Ishikawa (cell line): ENCODE data around the gene PLPPR4.

Experiments used
- CEBPB ChIP-seq: IDR thresholded peaks from 2 replicates; pipeline ENCODE4 v1.6.1; 2012
- CREB1 ChIP-seq: IDR thresholded peaks from 2 replicates; pipeline ENCODE4 v1.6.1; 2012; ENCODE audit warnings: low read depth
- EGR1 ChIP-seq: IDR thresholded peaks from 2 replicates; pipeline ENCODE4 v1.6.1; 2012
- EP300 ChIP-seq: IDR thresholded peaks from 2 replicates; pipeline ENCODE4 v1.6.1; 2012; ENCODE audit warnings: borderline replicate concordance
- FOXM1 ChIP-seq: IDR thresholded peaks from 2 replicates; pipeline ENCODE4 v1.6.1; 2012; ENCODE audit warnings: low read depth, borderline replicate concordance
- NFIC ChIP-seq: IDR thresholded peaks from 2 replicates; pipeline ENCODE4 v1.6.1; 2012
- RAD21 ChIP-seq: IDR thresholded peaks from 2 replicates; pipeline ENCODE4 v1.6.1; 2012; ENCODE audit warnings: low read depth
- TAF1 ChIP-seq: IDR thresholded peaks from 2 replicates; pipeline ENCODE4 v1.6.1; 2012; ENCODE audit warnings: low read depth, mild to moderate bottlenecking
- TCF12 ChIP-seq: IDR thresholded peaks from 2 replicates; pipeline ENCODE4 v1.6.1; 2012; ENCODE audit warnings: low read depth
- TEAD4 ChIP-seq: IDR thresholded peaks from 2 replicates; pipeline ENCODE4 v1.6.1; 2012
- YY1 ChIP-seq: IDR thresholded peaks from 2 replicates; pipeline ENCODE4 v1.6.1; 2012; ENCODE audit warnings: low read depth
- ZBTB7A ChIP-seq: IDR thresholded peaks from 2 replicates; pipeline ENCODE4 v1.6.1; 2012; ENCODE audit warnings: low read depth
- TF ChIP-seq, protein P1 (sequence below): IDR thresholded peaks from 2 replicates; pipeline ENCODE4 v1.6.1; 2012
- TF ChIP-seq, protein P2 (sequence below): IDR thresholded peaks from 2 replicates; pipeline ENCODE4 v1.6.1; 2012
- TF ChIP-seq, protein P3 (sequence below): IDR thresholded peaks from 2 replicates; pipeline ENCODE4 v1.6.1; 2012; ENCODE audit warnings: low read depth, mild to moderate bottlenecking

Gene PLPPR4

GRCh38 chr1:99334991-99335390 is 70.7 kb downstream of the PLPPR4 start:
- TF ChIP-seq RAD21 (no peak), TEAD4 (no peak)

GRCh38 chr1:99347041-99347684 is 82.9 kb downstream of the PLPPR4 start:
- TF ChIP-seq YY1 (no peak), CEBPB (no peak), TAF1 (no peak), FOXM1 (no peak), TEAD4 (no peak), TCF12 (no peak)
- TF ChIP-seq, protein P1, sequence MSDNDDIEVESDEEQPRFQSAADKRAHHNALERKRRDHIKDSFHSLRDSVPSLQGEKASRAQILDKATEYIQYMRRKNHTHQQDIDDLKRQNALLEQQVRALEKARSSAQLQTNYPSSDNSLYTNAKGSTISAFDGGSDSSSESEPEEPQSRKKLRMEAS, result no peak

- TF ChIP-seq EP300, result no peak
- TF ChIP-seq TCF12, result no peak
- no peak for TF ChIP-seq TAF1
- TF ChIP-seq CREB1, result no peak
- TF ChIP-seq, protein P2, sequence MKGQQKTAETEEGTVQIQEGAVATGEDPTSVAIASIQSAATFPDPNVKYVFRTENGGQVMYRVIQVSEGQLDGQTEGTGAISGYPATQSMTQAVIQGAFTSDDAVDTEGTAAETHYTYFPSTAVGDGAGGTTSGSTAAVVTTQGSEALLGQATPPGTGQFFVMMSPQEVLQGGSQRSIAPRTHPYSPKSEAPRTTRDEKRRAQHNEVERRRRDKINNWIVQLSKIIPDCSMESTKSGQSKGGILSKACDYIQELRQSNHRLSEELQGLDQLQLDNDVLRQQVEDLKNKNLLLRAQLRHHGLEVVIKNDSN, result no peak
- no peak for TF ChIP-seq FOXM1
- no peak for TF ChIP-seq YY1
- no peak for TF ChIP-seq EGR1
- no peak for TF ChIP-seq ZBTB7A
- TF ChIP-seq RAD21, result no peak
- TF ChIP-seq CEBPB, result no peak
- TF ChIP-seq, protein P3, sequence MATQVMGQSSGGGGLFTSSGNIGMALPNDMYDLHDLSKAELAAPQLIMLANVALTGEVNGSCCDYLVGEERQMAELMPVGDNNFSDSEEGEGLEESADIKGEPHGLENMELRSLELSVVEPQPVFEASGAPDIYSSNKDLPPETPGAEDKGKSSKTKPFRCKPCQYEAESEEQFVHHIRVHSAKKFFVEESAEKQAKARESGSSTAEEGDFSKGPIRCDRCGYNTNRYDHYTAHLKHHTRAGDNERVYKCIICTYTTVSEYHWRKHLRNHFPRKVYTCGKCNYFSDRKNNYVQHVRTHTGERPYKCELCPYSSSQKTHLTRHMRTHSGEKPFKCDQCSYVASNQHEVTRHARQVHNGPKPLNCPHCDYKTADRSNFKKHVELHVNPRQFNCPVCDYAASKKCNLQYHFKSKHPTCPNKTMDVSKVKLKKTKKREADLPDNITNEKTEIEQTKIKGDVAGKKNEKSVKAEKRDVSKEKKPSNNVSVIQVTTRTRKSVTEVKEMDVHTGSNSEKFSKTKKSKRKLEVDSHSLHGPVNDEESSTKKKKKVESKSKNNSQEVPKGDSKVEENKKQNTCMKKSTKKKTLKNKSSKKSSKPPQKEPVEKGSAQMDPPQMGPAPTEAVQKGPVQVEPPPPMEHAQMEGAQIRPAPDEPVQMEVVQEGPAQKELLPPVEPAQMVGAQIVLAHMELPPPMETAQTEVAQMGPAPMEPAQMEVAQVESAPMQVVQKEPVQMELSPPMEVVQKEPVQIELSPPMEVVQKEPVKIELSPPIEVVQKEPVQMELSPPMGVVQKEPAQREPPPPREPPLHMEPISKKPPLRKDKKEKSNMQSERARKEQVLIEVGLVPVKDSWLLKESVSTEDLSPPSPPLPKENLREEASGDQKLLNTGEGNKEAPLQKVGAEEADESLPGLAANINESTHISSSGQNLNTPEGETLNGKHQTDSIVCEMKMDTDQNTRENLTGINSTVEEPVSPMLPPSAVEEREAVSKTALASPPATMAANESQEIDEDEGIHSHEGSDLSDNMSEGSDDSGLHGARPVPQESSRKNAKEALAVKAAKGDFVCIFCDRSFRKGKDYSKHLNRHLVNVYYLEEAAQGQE, result no peak
- TF ChIP-seq, protein P1, result no peak
- TF ChIP-seq NFIC, result no peak
- no peak for TF ChIP-seq TEAD4
Measured at GRCh38 chr1:99348397-99349132, 84.3 kb downstream of the PLPPR4 start.

- TF ChIP-seq TAF1 (no peak), ZBTB7A (no peak), TCF12 (no peak), TEAD4 (no peak), EP300 (no peak), RAD21 (no peak), EGR1 (no peak), CREB1 (no peak), NFIC (no peak), FOXM1 (no peak), CEBPB (no peak)
- TF ChIP-seq, protein P2, result no peak
- TF ChIP-seq, protein P3, result no peak
Measured at GRCh38 chr1:99352821-99353220, 88.5 kb downstream of the PLPPR4 start.

DNA sequence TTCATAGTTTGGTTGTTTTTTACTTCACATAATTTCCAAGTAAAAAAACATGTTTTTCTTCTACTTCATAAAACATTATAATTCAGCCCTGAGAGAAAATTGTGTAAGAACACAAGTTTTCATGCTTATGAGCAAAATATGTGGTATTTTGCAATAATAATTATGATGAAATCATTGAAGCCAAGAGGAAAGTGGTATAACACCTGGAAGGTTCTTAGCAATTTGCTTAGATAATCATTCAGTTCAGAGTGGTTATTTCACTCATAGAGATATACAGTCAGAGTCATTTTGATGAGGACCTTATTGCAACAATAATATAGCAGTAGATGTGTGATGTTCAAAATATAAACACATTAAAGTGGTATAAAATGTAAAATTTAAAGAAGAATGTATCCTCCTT is 94.5 kb downstream of the PLPPR4 start:
- no peak for TF ChIP-seq NFIC
- no peak for TF ChIP-seq EGR1
- TF ChIP-seq CREB1, result no peak
- no peak for TF ChIP-seq YY1
- no peak for TF ChIP-seq ZBTB7A
- TF ChIP-seq EP300, result no peak
- TF ChIP-seq, protein P3, result no peak
- TF ChIP-seq, protein P1, result no peak
- TF ChIP-seq, protein P2, result no peak
- no peak for TF ChIP-seq CEBPB
- no peak for TF ChIP-seq FOXM1
- TF ChIP-seq RAD21, result no peak
- TF ChIP-seq TEAD4, result no peak
- TF ChIP-seq TAF1, result no peak
- TF ChIP-seq TCF12, result no peak
